Subcutaneous adipose tissue (tissue), 4 donors: ENCODE measurements around the gene PRRG2. TPM values are rescaled to one million over a fixed set of nuclear protein-coding genes. Genes with fewer than 3 reads are reported as not detected.

ENCODE experiments used
- CTCF ChIP-seq: fragments of 450-650 bp; IDR thresholded peaks from one replicate; pipeline ENCODE4 v1.5.1; 2016; ENCODE audit warnings: low read depth, mild to moderate bottlenecking, control low read depth, antibody characterized with exemption, moderate library complexity
- small RNA-seq: library from RNA; depleted of rRNA; stranded (forward); fragments of <200 nt; gene quantifications from one replicate; pipeline ENCODE3, GENCODE V24; 2016
- total RNA-seq, 4 donors: library from RNA; depleted of rRNA; stranded (reverse); fragments of >200 nt; gene quantifications; one replicate each; pipeline ENCODE4 v1.1.0, GENCODE V29; 2016

Gene PRRG2
- total RNA-seq, 4 donors from 2014 or later: 0.51 to 0.75 TPM; not detected in 2

DNA sequence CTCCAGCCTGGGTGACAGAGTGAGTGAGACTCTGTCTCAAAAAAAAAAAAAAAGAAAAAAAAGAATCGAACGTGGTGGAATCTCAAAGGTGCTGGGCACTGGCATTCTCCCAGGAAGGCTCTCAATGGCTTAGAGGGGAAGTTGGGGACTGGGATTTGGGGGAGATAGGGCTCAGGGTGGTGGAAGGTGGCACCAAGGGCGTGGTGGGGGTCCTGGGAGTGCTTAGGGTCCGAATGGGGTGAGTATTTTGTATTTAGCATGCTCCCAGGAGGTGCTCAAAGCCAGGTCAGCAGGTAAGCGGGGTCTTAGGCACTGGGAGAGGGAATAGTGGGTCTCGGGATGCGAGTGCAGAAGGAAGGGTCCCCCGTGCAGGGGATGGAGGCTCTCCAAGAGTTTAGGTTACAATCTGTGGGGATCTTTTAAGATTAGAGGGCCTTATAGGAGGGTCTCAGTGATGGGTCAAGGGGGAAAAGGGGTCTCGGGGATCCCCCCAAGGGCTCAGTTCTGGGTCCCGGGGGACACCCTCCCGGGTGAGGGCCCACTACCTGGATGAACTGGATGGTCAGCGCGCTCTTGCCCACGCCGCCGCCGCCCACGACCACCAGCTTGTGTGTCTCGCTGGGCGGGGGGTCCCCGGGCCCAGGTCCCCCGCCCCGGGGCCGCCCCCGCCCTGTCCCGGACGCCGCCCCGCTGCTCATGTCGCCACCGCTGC is 58.4 kb downstream of the PRRG2 start:
- no peak for TF ChIP-seq CTCF

DNA sequence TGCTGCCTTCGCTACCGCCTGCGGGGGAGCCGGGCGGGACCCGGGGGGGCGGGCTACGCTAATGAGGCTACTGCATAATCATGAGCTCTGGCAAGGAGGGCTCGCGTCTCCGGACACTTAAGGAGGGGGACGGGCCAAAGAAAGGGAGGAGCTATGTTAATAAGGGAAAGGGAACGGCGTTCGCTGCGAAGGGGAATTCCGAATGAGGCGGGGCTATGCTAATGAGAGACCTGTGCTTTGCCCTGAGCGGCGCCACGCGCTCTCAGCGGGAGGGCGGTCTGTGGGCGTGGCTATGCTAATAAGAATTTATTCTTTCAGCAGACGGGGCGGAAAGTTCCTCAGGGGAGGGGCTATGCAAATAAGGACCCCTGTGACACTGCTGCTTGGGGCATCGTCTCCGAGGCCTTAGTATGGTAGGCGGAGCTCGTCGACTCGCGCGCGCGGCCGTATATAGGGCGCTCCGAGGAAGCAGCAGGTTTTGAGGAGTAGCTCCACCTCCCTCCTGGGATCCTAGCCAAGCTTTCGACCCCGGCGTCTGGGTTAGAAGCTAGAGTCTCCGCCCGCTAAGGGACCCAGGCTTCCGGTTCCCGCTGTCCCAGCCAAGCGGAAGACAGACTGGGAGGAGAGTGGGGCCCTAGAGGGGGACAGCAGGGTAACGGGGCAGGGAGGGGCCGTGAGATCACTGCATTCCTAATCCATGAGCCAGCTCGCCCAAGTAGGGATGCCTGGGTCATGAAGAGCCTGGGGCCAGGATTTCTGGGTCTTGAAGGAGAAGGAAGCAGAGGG is 59.2 kb downstream of the PRRG2 start, which contains the start of gene RRAS:
Gene RRAS, minus strand, starts transcription at position 31 of the 786 bp plus-strand sequence. CDS start 45 bp downstream, outside the sequence.
- no peak for TF ChIP-seq CTCF

Small RNAs within 50 kb of the gene (small RNA-seq; reads per million reads assigned to genes)
- 0.49 reads per million for gene RF00019

Other genes with a start within 250 kb of the PRRG2 start
- gene CD37, start 245.9 kb upstream of the PRRG2 start, total RNA-seq: 10 to 100 TPM in 3 of 4 donors, 1 to 10 TPM in 1; 8.9 to 87.4 (median 21.1) TPM
- gene TEAD2, start 218.9 kb upstream of the PRRG2 start, total RNA-seq: 10 to 100 TPM; 13.8 to 23.5 (median 19.6) TPM
- gene DKKL1, start 217.4 kb upstream of the PRRG2 start, total RNA-seq: 1 to 10 TPM in 1 of 4 donors, not detected in 3; 2.6 TPM
- not detected for gene KASH5, start 193.1 kb upstream of the PRRG2 start, total RNA-seq
- gene PTH2, start 157.9 kb upstream of the PRRG2 start, total RNA-seq: not detected
- not detected for gene GFY, start 155.9 kb upstream of the PRRG2 start, total RNA-seq
- gene SLC17A7, start 139.8 kb upstream of the PRRG2 start, total RNA-seq: 1 to 10 TPM; 1.7 to 3.6 (median 2.8) TPM
- 10 to 100 TPM; 53.3 to 99.7 (median 83.2) TPM for gene PIH1D1, start 129.5 kb upstream of the PRRG2 start, total RNA-seq
- gene ALDH16A1, start 128.1 kb upstream of the PRRG2 start, total RNA-seq: 10 to 100 TPM; 35.4 to 80.4 (median 50.3) TPM
- 10 to 100 TPM in 1 of 4 donors, 1 to 10 TPM in 3; 3.2 to 11.5 (median 4.4) TPM for gene FLT3LG, start 107.1 kb upstream of the PRRG2 start, total RNA-seq
- 1,000 to 10,000 TPM; 2,421 to 3,217 (median 2,855) TPM for gene RPL13A, start 93.7 kb upstream of the PRRG2 start, total RNA-seq
- 1,000 to 10,000 TPM; 3,504 to 5,080 (median 4,743) TPM for gene RPS11, start 84.9 kb upstream of the PRRG2 start, total RNA-seq
- gene FCGRT, start 68.7 kb upstream of the PRRG2 start, total RNA-seq: 100 to 1,000 TPM; 208 to 517 (median 336) TPM
- 10 to 100 TPM; 21.4 to 45.1 (median 36.7) TPM for gene RCN3, start 53.3 kb upstream of the PRRG2 start, total RNA-seq
- 10 to 100 TPM; 39.1 to 63.4 (median 49.0) TPM for gene NOSIP, start 760 bp upstream of the PRRG2 start, total RNA-seq
- 10 to 100 TPM in 1 of 4 donors, 1 to 10 TPM in 3; 4.6 to 15.4 (median 6.2) TPM for gene PRR12, start 9.9 kb downstream of the PRRG2 start, total RNA-seq
- 100 to 1,000 TPM in 2 of 4 donors, 10 to 100 TPM in 2; 62.9 to 113 (median 101) TPM for gene RRAS, start 58.8 kb downstream of the PRRG2 start, total RNA-seq
- gene SCAF1, start 60.9 kb downstream of the PRRG2 start, total RNA-seq: 10 to 100 TPM in 3 of 4 donors, 1 to 10 TPM in 1; 8.8 to 33.3 (median 11.3) TPM
- gene IRF3, start 84.5 kb downstream of the PRRG2 start, total RNA-seq: 10 to 100 TPM; 21.8 to 66.5 (median 39.0) TPM
- gene BCL2L12, start 84.6 kb downstream of the PRRG2 start, total RNA-seq: 1 to 10 TPM; 2.1 to 7.9 (median 3.3) TPM
- gene PRMT1, start 96.0 kb downstream of the PRRG2 start, total RNA-seq: 100 to 1,000 TPM in 1 of 4 donors, 10 to 100 TPM in 3; 63.8 to 104 (median 78.2) TPM
- 1 to 10 TPM in 3 of 4 donors, not detected in 1; 1.0 to 2.6 (median 2.1) TPM for gene ADM5, start 108.3 kb downstream of the PRRG2 start, total RNA-seq
- gene CPT1C, start 109.8 kb downstream of the PRRG2 start, total RNA-seq: 1 to 10 TPM in 1 of 4 donors, under 1 TPM in 2, not detected in 1; 0.38 to 2.6 (median 0.85) TPM
- 1 to 10 TPM in 1 of 4 donors, under 1 TPM in 3; 0.49 to 2.8 (median 0.59) TPM for gene TSKS, start 182.0 kb downstream of the PRRG2 start, total RNA-seq
- gene AP2A1, start 185.7 kb downstream of the PRRG2 start, total RNA-seq: 100 to 1,000 TPM in 1 of 4 donors, 10 to 100 TPM in 3; 48.9 to 112 (median 57.9) TPM
- gene FUZ, start 232.0 kb downstream of the PRRG2 start, total RNA-seq: 10 to 100 TPM in 3 of 4 donors, 1 to 10 TPM in 1; 6.7 to 18.6 (median 13.3) TPM
- gene MED25, start 237.0 kb downstream of the PRRG2 start, total RNA-seq: 10 to 100 TPM; 15.2 to 30.5 (median 16.4) TPM